ENCODE data around the gene CNN3.

DNA sequence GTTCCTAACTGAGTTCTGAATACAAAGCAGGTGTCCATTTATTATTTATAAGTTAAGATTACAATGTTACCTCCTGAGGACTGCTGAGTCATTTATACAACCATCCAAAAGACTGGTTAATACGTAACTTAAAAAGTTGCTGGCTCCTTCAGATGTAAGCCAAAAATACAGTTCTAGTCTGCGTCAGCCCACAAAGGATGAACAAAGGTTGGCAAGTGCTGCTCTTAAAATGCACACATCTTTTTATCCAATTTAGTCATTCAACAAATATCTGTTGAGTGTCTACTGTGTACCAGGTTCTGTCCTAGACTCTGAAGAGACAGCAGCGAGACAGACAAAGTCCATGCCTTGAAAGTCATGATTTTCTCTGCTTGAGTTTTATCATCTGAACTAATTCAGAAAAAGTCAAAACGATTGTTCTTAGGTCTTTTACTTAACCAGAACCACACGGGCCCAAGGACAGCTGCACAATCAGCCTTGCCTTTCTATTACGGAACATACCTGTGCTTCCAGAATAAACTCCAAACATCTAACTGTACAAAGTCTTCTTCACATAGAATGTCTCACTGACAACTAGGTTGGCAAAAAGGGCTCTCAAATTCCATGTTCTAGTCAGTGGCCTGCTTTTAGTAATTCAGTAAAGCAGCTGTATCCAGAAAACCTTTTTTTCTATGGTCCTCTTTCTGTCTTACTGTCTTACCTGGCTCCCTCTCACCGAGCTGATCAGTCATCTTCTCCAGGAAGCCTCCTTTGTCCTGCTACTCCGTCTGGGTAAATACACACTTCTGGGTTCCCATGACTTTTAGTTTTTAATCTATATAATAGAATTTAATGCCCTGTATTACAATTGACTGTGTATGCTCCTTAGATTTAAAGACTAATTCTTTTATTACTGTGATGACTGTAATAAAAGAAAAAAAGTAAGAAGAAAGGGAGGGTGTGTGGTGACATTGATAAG, 15.5 kb upstream of the CNN3 start:
- TF ChIP-seq, protein P1, sequence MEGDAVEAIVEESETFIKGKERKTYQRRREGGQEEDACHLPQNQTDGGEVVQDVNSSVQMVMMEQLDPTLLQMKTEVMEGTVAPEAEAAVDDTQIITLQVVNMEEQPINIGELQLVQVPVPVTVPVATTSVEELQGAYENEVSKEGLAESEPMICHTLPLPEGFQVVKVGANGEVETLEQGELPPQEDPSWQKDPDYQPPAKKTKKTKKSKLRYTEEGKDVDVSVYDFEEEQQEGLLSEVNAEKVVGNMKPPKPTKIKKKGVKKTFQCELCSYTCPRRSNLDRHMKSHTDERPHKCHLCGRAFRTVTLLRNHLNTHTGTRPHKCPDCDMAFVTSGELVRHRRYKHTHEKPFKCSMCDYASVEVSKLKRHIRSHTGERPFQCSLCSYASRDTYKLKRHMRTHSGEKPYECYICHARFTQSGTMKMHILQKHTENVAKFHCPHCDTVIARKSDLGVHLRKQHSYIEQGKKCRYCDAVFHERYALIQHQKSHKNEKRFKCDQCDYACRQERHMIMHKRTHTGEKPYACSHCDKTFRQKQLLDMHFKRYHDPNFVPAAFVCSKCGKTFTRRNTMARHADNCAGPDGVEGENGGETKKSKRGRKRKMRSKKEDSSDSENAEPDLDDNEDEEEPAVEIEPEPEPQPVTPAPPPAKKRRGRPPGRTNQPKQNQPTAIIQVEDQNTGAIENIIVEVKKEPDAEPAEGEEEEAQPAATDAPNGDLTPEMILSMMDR (IDR thresholded peaks at IDR 0.05): no peak
- no peak for TF ChIP-seq POLR2A (IDR thresholded peaks at IDR 0.05)
